CD4-positive, alpha-beta memory T cell (primary cell): Measurements from ENCODE around the gene CYP1B1. TPM values are rescaled to one million over a fixed set of nuclear protein-coding genes. Genes with fewer than 3 reads are reported as not detected.
"Not testable (repeated sequence)": the region's sequence is repeated elsewhere in the genome, so short reads cannot be mapped to it uniquely, and the experiment has no call there.

Source experiments
- CTCF ChIA-PET: fragments of 350-600 bp; sonication (Branson Sonifier 250); formaldehyde crosslinking; loops from one replicate; lab custom pipeline; 2021; ENCODE audit warnings: inconsistent platforms; ENCODE audit not compliant: partially characterized antibody; lab: Charles Lee
- POLR2A ChIA-PET: fragments of 350-600 bp; sonication (Branson Sonifier 250); formaldehyde crosslinking; loops from one replicate; lab custom pipeline; 2021; ENCODE audit not compliant: partially characterized antibody; lab: Charles Lee
- DNase-seq, 5 donors: peaks; one replicate each; pipeline versions ENCODE4 v3.0.0 to v3.0.0-alpha.2; 2020 to 2022; ENCODE audit warnings: mixed read lengths in 1 of 5
- H3K27ac ChIP-seq: one replicate; pipeline ENCODE4 v1.7.0; 2013; ENCODE audit warnings: low read depth, low read length
- H3K27me3 ChIP-seq: 2 replicates; pipeline ENCODE4 v1.7.0; 2013; ENCODE audit warnings: mild to moderate bottlenecking, low read length, moderate library complexity; ENCODE audit not compliant: insufficient read depth
- H3K36me3 ChIP-seq: 2 replicates; pipeline ENCODE4 v1.7.0; 2013; ENCODE audit warnings: mild to moderate bottlenecking, low read length, moderate library complexity; ENCODE audit not compliant: insufficient read depth
- H3K4me1 ChIP-seq: 2 replicates; pipeline ENCODE4 v1.7.0; 2013; ENCODE audit warnings: mild to moderate bottlenecking, low read length, moderate library complexity; ENCODE audit not compliant: insufficient read depth
- H3K4me3 ChIP-seq, 2 donors: one replicate each; pipeline ENCODE4 v1.7.0; 2013; ENCODE audit warnings: low read length in 2 of 2, mild to moderate bottlenecking in 1 of 2
- H3K9me3 ChIP-seq, 2 donors: one replicate each; pipeline ENCODE4 v1.7.0; 2013; ENCODE audit warnings: low read length in 2 of 2, control low read depth in 1 of 2; ENCODE audit not compliant: control insufficient read depth in 1 of 2
- H3K27ac Mint-ChIP-seq, 7 donors: one replicate each; pipeline ENCODE4 v1.8.0; 2020 to 2021; ENCODE audit warnings: mixed read lengths in 7 of 7, mild to moderate bottlenecking in 6 of 7, inconsistent platforms in 3 of 7, moderate library complexity in 3 of 7
- H3K27me3 Mint-ChIP-seq, 2 donors: one replicate each; pipeline ENCODE4 v1.8.0; 2020 to 2021; ENCODE audit warnings: mixed read lengths in 2 of 2
- H3K36me3 Mint-ChIP-seq, 2 donors: one replicate each; pipeline ENCODE4 v1.8.0; 2020 to 2021; ENCODE audit warnings: mixed read lengths in 2 of 2, inconsistent platforms in 1 of 2, mild to moderate bottlenecking in 1 of 2
- H3K4me1 Mint-ChIP-seq, 4 donors: one replicate each; pipeline ENCODE4 v1.8.0; 2020 to 2021; ENCODE audit warnings: mixed read lengths in 4 of 4, mild to moderate bottlenecking in 1 of 4
- H3K4me3 Mint-ChIP-seq, 8 donors: one replicate each; pipeline ENCODE4 v1.8.0; 2020 to 2021; ENCODE audit warnings: mixed read lengths in 8 of 8, mild to moderate bottlenecking in 7 of 8, moderate library complexity in 6 of 8, inconsistent platforms in 3 of 8
- H3K9me3 Mint-ChIP-seq, 8 donors: one replicate each; pipeline ENCODE4 v1.8.0; 2020 to 2021; ENCODE audit warnings: mixed read lengths in 8 of 8, mild to moderate bottlenecking in 5 of 8, inconsistent platforms in 3 of 8, moderate library complexity in 1 of 8
- intact Hi-C: fragments of 100-400 bp; cut with micrococcal nuclease; formaldehyde crosslinking; loops from one replicate; pipeline ENCODE4 v1.15.1; 2023
- polyA plus RNA-seq, 2 donors: library from polyadenylated mRNA; unstranded; fragments of 300-500 nt; fragmentation: Illumina TruSeq; gene quantifications; one replicate each; pipeline ENCODE4 v1.2.3, GENCODE V29; 2021
- total RNA-seq, 2 experiments: library from RNA; stranded (reverse); gene quantifications; one replicate each; pipeline ENCODE4 v1.2.3, GENCODE V29; 2021

Gene CYP1B1
- total and polyA plus RNA-seq, 4 experiments from 2014 or later = 0.04 to 6.4 (median 5.8) TPM; not detected in 1

DNA sequence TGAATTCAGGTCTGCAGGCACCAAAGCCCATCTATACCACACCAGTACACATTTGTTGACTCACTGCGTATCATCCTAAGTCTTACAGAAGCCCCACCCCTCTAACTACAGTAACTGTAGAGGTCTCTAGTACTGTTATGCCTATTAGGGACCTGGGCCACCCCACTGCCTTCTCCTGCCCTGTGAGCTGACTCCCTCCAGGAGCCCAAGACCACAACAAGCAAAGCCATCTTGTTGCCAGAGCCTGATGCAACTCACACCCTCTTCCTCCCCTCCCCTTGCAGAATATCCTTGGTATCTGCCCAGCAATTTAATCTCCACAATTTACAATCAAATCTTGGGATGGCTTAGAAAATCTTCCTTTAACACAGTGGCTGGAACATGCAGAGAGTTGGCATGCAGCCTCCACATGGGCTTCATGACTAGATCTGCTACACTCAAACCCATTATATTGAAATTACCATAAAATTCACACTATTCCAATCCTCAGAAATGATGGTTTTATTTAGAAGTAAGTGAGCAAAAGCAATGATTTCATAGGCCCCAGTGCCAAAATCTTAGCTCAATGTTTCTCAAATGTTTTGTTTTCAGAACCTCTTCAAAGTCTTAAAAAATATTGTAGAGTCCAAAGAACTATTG is 17.7 kb upstream of the CYP1B1 start:
- ChIA-PET POLR2A (no interaction called here), CTCF (no interaction called here)
- Mint-ChIP-seq H3K4me1 (peaks cover 0 to 7% (median 5%) of the 10 kb centered on the region in 4 donors), H3K9me3 (no peaks in the 10 kb centered on the region), H3K4me3 (no peak overlapping the region), H3K36me3 (no peaks in the 10 kb centered on the region), H3K27me3 (peaks cover 32 to 41% of the 10 kb centered on the region in 2 donors), H3K27ac (no peak overlapping the region)
- Histone ChIP-seq H3K4me1 (no peaks in the 10 kb centered on the region), H3K27ac (no peak overlapping the region), H3K27me3 (peaks cover 16% of the 10 kb centered on the region), H3K9me3 (no peaks in the 10 kb centered on the region), H3K36me3 (no peaks in the 10 kb centered on the region), H3K4me3 (no peak overlapping the region)
- intact Hi-C loops = no loop called here
- DNase-seq = no peak

DNA sequence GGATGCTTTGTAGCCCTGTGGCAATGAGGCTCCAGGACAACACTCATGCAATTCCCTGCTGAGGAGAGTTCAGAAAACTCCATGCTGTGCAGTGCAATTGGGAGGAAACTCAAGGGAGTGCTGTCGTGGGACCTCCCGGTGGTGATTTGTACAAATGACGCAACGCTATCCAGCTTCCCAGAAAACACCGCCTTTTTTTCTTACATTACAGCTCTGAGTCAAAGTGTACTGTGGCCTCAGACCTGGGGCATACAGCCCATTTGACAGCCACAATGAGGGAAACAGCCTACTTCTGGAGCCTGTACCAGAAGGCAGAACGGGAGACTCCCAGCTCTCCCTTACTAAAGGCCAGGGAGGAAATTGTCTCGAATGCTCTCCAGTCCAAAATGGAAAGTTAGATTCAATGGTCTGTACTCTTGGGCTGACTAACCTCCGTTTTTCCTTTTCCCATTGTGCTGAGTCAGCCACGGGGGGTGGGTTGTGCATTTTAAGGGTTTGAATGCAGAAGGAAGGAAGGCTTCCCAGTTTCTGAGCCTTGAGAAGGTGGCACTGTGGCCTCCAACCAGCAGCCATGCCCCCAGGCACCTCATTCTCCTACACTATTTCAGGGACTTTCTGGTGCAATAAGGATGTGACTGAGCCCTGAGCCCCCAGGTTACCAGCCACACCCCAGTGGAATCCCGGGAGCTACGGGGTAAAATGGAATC is 16.4 kb upstream of the CYP1B1 start:
- no peak overlapping the region for H3K4me3 Mint-ChIP-seq
- no peaks in the 10 kb centered on the region for H3K9me3 Mint-ChIP-seq
- intact Hi-C loops = no loop called here
- H3K27ac Mint-ChIP-seq = no peak overlapping the region
- Histone ChIP-seq H3K4me1 (no peaks in the 10 kb centered on the region), H3K36me3 (no peaks in the 10 kb centered on the region), H3K4me3 (no peak overlapping the region), H3K27ac (no peak overlapping the region), H3K9me3 (no peaks in the 10 kb centered on the region), H3K27me3 (peaks cover 11% of the 10 kb centered on the region)
- DNase-seq = no peak
- CTCF ChIA-PET = interaction anchor here (0.6 kb wide), 1 partner anchor 250 kb away, joined by 4 read pairs; no protein-coding TSS in a partner anchor
- POLR2A ChIA-PET = no interaction called here
- peaks cover 0 to 4% (median 0%) of the 10 kb centered on the region in 4 donors for H3K4me1 Mint-ChIP-seq
- H3K27me3 Mint-ChIP-seq = peaks cover 22 to 35% of the 10 kb centered on the region in 2 donors
- no peaks in the 10 kb centered on the region for H3K36me3 Mint-ChIP-seq

DNA sequence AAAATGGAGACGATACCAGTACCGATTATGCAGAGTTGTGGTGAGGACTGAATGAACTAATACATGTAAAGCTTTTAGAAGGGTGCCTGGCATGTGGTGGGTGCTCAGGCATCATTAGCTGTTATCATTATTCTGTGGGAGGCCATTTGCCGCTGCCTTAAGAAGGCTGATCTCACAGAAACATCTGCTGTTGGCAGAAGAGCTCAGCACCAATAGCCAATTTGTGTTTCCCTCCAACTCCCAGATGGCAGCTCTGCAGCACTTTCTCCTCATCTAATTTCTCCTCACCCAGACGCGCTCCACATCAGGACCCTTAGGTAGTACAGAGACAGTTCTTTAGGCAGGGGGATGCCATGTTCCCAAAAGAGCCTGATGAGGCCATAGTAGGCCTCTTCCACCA is 15.8 kb upstream of the CYP1B1 start:
- Mint-ChIP-seq H3K4me3 (no peak overlapping the region), H3K4me1 (peaks cover 0 to 4% (median 0%) of the 10 kb centered on the region in 4 donors), H3K27ac (no peak overlapping the region), H3K9me3 (no peaks in the 10 kb centered on the region), H3K36me3 (no peaks in the 10 kb centered on the region), H3K27me3 (peaks cover 18 to 33% of the 10 kb centered on the region in 2 donors)
- ChIA-PET CTCF (no interaction called here), POLR2A (no interaction called here)
- H3K27ac ChIP-seq = no peak overlapping the region
- peaks cover 9% of the 10 kb centered on the region for H3K27me3 ChIP-seq
- DNase-seq = no peak
- H3K4me1 ChIP-seq = no peaks in the 10 kb centered on the region
- no peaks in the 10 kb centered on the region for H3K9me3 ChIP-seq
- no peaks in the 10 kb centered on the region for H3K36me3 ChIP-seq
- intact Hi-C loops = no loop called here
- no peak overlapping the region for H3K4me3 ChIP-seq

DNA sequence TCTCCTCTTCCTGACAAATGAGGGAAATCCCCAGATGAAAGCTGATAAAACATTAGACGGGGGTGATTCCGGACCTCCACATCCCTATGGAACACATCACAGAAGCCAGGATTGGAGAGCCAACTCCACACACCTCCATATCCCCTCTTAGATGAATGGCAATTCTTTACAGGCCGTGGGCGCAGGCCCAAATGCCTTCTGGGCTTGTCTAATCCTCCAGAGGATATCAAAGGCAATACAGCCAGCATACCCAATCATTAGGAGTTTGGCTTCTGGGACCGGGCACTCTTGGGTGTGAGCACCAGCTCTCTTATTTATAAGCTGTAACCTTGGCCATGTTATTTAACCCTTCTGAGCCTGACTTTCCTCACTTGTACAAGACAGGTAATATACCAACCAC is 15.0 kb upstream of the CYP1B1 start:
- peaks cover 14 to 26% of the 10 kb centered on the region in 2 donors for H3K27me3 Mint-ChIP-seq
- Histone ChIP-seq H3K4me3 (no peak overlapping the region), H3K4me1 (no peaks in the 10 kb centered on the region), H3K36me3 (no peaks in the 10 kb centered on the region), H3K27me3 (peaks cover 6% of the 10 kb centered on the region), H3K27ac (no peak overlapping the region), H3K9me3 (no peaks in the 10 kb centered on the region)
- H3K4me1 Mint-ChIP-seq = peaks cover 0 to 2% (median 0%) of the 10 kb centered on the region in 4 donors
- no peaks in the 10 kb centered on the region for H3K36me3 Mint-ChIP-seq
- no peak overlapping the region for H3K4me3 Mint-ChIP-seq
- H3K27ac Mint-ChIP-seq = no peak overlapping the region
- no peaks in the 10 kb centered on the region for H3K9me3 Mint-ChIP-seq
- no peak for DNase-seq
- ChIA-PET CTCF (no interaction called here), POLR2A (no interaction called here)
- intact Hi-C loops = no loop called here

DNA sequence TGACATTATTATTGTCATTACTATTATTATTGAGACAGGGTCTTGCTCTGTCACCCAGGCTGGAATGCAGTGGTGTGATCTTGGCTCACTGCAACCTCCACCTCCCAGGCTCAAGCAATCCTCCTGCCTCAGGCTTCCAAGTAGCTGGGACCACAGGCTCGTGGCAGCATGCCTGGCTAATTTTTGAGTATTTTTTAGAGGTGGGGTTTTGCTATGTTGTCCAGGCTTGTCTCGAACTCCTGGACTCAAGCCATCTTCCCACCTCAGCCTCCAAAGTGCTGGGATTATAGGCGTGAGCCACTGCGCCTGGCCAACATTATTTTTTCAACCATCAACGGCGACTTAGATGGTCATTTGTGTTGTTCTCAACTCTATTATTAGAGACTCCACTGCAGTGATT is 14.3 kb upstream of the CYP1B1 start:
- H3K4me1 ChIP-seq, CTCF ChIA-PET, H3K27me3 ChIP-seq, H3K4me1 Mint-ChIP-seq, H3K36me3 ChIP-seq, POLR2A ChIA-PET, H3K9me3 ChIP-seq, H3K9me3 Mint-ChIP-seq, H3K4me3 Mint-ChIP-seq, H3K4me3 ChIP-seq, intact Hi-C loops, H3K27ac ChIP-seq, H3K27ac Mint-ChIP-seq, H3K36me3 Mint-ChIP-seq, DNase-seq: not testable (repeated sequence)
- H3K27me3 Mint-ChIP-seq = peaks cover 13 to 22% of the 10 kb centered on the region in 2 donors

DNA sequence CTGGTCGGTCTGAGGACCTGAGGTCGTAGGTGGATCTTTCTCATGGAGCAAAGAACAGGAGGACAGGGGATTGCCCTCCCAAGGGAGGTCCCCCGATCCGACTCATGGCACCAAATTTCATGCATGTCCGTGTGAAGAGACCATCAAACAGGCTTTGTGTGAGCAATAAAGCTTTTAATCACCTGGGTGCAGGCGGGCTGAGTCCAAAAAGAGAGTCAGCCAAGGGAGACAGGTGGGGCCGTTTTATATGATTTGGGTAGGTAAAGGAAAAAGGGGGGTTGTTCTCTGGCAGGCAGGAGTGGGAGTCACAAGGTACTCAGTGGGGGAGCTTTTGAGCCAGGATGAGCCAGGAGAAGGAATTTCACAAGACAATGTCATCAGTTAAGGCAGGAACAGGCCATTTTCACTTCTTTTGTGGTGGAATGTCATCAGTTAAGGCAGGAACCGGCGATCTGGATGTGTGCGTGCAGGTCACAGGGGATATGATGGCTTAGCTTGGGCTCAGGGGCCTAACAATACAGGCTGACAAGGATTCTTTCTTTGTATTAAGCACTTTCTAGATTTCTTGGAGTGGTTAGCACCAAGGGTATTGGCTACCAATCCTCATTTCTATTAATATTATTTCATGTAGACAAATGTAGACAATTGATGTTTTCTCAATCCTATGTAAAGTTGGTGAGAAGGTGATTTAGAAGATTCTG is 10.2 kb upstream of the CYP1B1 start:
- H3K4me1 ChIP-seq, H3K4me3 Mint-ChIP-seq, POLR2A ChIA-PET, H3K27me3 ChIP-seq, H3K36me3 Mint-ChIP-seq, H3K9me3 Mint-ChIP-seq, intact Hi-C loops, H3K4me1 Mint-ChIP-seq, H3K4me3 ChIP-seq, H3K27ac Mint-ChIP-seq, H3K27ac ChIP-seq, H3K36me3 ChIP-seq, CTCF ChIA-PET, H3K9me3 ChIP-seq, DNase-seq: not testable (repeated sequence)
- H3K27me3 Mint-ChIP-seq = peaks cover 22 to 33% of the 10 kb centered on the region in 2 donors

DNA sequence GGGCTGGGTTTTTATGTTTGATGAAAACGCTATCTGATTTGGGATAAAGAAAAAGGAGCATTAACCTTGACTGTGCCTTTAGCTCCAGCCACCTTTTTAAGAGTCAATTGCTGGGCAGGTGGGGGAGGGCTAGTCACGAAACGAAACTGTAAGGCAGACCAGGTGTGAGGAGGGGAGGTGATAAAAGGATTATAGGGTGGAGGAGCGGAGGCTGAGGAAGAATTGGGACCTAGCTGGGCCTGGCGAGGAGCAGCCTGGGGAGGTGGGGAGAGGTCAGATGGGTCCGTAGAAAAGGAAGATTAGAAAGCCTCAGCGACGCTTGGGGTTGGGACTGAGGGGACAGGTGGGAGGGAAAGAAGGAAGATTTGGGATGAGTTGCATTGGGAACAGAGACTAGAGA is 8.6 kb upstream of the CYP1B1 start:
- H3K36me3 Mint-ChIP-seq, CTCF ChIA-PET, DNase-seq, H3K27me3 ChIP-seq, H3K4me3 ChIP-seq, H3K27ac Mint-ChIP-seq, H3K36me3 ChIP-seq, POLR2A ChIA-PET, intact Hi-C loops, H3K4me1 Mint-ChIP-seq, H3K9me3 Mint-ChIP-seq, H3K4me3 Mint-ChIP-seq, H3K9me3 ChIP-seq, H3K27ac ChIP-seq, H3K4me1 ChIP-seq: not testable (repeated sequence)
- H3K27me3 Mint-ChIP-seq = peaks cover 24 to 34% of the 10 kb centered on the region in 2 donors
